Lower leg skin (tissue), 4 donors: ENCODE measurements around the gene XPNPEP2. TPM values are rescaled to one million over a fixed set of nuclear protein-coding genes. Genes with fewer than 3 reads are reported as not detected.

Experiments used
- DNase-seq, 2 donors: peaks; one replicate each; pipeline ENCODE4 v3.0.0-alpha.2; 2019; ENCODE audit warnings: low spot score in 2 of 2
- H3K4me3 ChIP-seq: fragments of 200-600 bp; sonication (generic); 2 replicates; pipeline ENCODE4 v1.5.1; 2017; ENCODE audit warnings: mild to moderate bottlenecking, low read depth; ENCODE audit not compliant: poor library complexity, severe bottlenecking
- CTCF ChIP-seq, 3 donors: fragments of 450-650 bp; IDR thresholded peaks; one replicate each; pipeline ENCODE4 v1.5.1; 2016; ENCODE audit warnings: antibody characterized with exemption in 3 of 3, mild to moderate bottlenecking in 3 of 3, moderate library complexity in 2 of 3
- POLR2A ChIP-seq, 2 donors: fragments of 450-650 bp; IDR thresholded peaks; one replicate each; pipeline ENCODE4 v1.6.1; 2016 to 2017; ENCODE audit warnings: antibody characterized with exemption in 2 of 2, mild to moderate bottlenecking in 1 of 2, moderate library complexity in 1 of 2
- WGBS, 2 donors: methylation state at CpG; one replicate each; pipeline ENCODE4 v1.1.5; 2018; 5-methylcytosine and 5-hydroxymethylcytosine counted together
- intact Hi-C: fragments of 100-400 bp; cut with DNase I; formaldehyde crosslinking; loops from one replicate; pipeline ENCODE4 v1.15.0; 2023; ENCODE audit warnings: low total_unique reads
- total RNA-seq, 4 donors: library from RNA; depleted of rRNA; stranded (reverse); fragments of >200 nt; gene quantifications; one replicate each; pipeline ENCODE4 v1.1.0, GENCODE V29; 2016

Gene XPNPEP2
- total RNA-seq, 4 donors from 2014 or later, result 1.3 to 5.0 (median 2.2) TPM

GRCh38 chrX:129773649-129774458 is 35.1 kb downstream of the XPNPEP2 start:
- intact Hi-C loops, result no loop called here
- WGBS, 2 donors, result 80 to 91% methylated on average over 4 of the region's 4 CpGs
- DNase-seq, result no peak
- TF ChIP-seq CTCF (IDR thresholded peaks at IDR 0.05) (no peak), POLR2A (IDR thresholded peaks at IDR 0.05) (no peak)
- no peak overlapping the region for H3K4me3 ChIP-seq

GRCh38 chrX:129777218-129778030 is 38.6 kb downstream of the XPNPEP2 start:
- H3K4me3 ChIP-seq, result no peak overlapping the region
- DNase-seq, result peak in 1 of 2 donors; percentile 24
- TF ChIP-seq POLR2A (IDR thresholded peaks at IDR 0.05) (no peak), CTCF (IDR thresholded peaks at IDR 0.05) (no peak)
- WGBS, 2 donors, result 53 to 68% methylated on average over 19 to 30 of the region's 30 CpGs
- intact Hi-C loops, result no loop called here

- H3K4me3 ChIP-seq, result no peak overlapping the region
- WGBS, 2 donors, result 89% methylated on average over 7 of the region's 7 CpGs
- intact Hi-C loops, result no loop called here
Measured at GRCh38 chrX:129779086-129779672, 40.4 kb downstream of the XPNPEP2 start.

GRCh38 chrX:129779747-129780146 is 41.0 kb downstream of the XPNPEP2 start, which contains the start of gene SASH3:
TSS of gene SASH3 (plus strand) at chrX:129779949. CDS start at chrX:129780098, 149 bp downstream.
- peak in 1 of 2 donors; percentile 24 for DNase-seq
- H3K4me3 ChIP-seq, result no peak within 1 kb of the TSS
- intact Hi-C loops, result no loop called here
- WGBS, 2 donors, result 72 to 81% methylated on average over 6 to 11 of the region's 13 CpGs
- TF ChIP-seq CTCF (IDR thresholded peaks at IDR 0.05) (no peak), POLR2A (IDR thresholded peaks at IDR 0.05) (no peak)

More at GRCh38 chrX:129779086-129779672, 40.4 kb downstream of the XPNPEP2 start:
- no peak for DNase-seq
- TF ChIP-seq CTCF (IDR thresholded peaks at IDR 0.05), result no peak
- TF ChIP-seq POLR2A (IDR thresholded peaks at IDR 0.05), result no peak

GRCh38 chrX:129780441-129781105 is 41.8 kb downstream of the XPNPEP2 start:
- TF ChIP-seq CTCF (IDR thresholded peaks at IDR 0.05) (no peak), POLR2A (IDR thresholded peaks at IDR 0.05) (no peak)
- 74 to 81% methylated on average over 6 of the region's 6 CpGs for WGBS, 2 donors
- no peak for DNase-seq
- H3K4me3 ChIP-seq, result no peak overlapping the region
- intact Hi-C loops, result no loop called here
